HCT116 (cell line): ENCODE results near the gene PFKP. TPM values are rescaled to one million over a fixed set of nuclear protein-coding genes. Genes with fewer than 3 reads are reported as not detected.

ENCODE experiments used
- ATAC-seq: fragments of 200-7000 bp; cut with Tn5 transposase; 2 replicates; pipeline ENCODE4 v1.9.1; 2020; ENCODE audit warnings: mild to moderate bottlenecking, moderate library complexity
- BruUV-seq: library from RNA; stranded (reverse); fragments of 400-500 nt; replicated peaks from 2 replicates; lab custom pipeline; 2021; lab: Mats Ljungman, UMichigan
- CTCF ChIA-PET: fragments of 300-600 bp; sonication (Branson Sonifier 250); formaldehyde crosslinking; loops from one replicate; lab custom pipeline; 2021; ENCODE audit warnings: antibody characterized with exemption; lab: Charles Lee
- POLR2A ChIA-PET: fragments of 300-600, 350-600 bp; sonication (Branson Sonifier 250); formaldehyde crosslinking; loops from one replicate; lab custom pipeline; 2021; ENCODE audit warnings: antibody characterized with exemption; lab: Charles Lee
- RAD21 ChIA-PET, 2 experiments: fragments of 300-600 bp; sonication (Branson Sonifier 250); formaldehyde crosslinking; loops; one replicate each; lab custom pipeline; 2023; ENCODE audit warnings: low total read pairs in 2 of 2; ENCODE audit not compliant: uncharacterized antibody in 2 of 2, unreplicated experiment in 2 of 2, low non-redundant PET in 1 of 2; lab: Charles Lee
- DNase-seq: peaks from one replicate; pipeline ENCODE4 v3.0.0-alpha.2; 2010; ENCODE audit warnings: low read depth, low spot score
- H2AFZ ChIP-seq: fragments of 200-600 bp; shearing (Covaris generic), sonication (generic); 2 replicates; pipeline ENCODE4 v1.6.1; 2017; ENCODE audit warnings: low read depth, mixed run types, mixed read lengths, antibody characterized with exemption, low read length; ENCODE audit not compliant: poor library complexity, severe bottlenecking
- H3K27ac ChIP-seq: 2 replicates; pipeline ENCODE4 v1.5.1; 2012; ENCODE audit warnings: low read depth, low read length
- H3K27me3 ChIP-seq: fragments of 200-600 bp; sonication (generic); 2 replicates; pipeline ENCODE4 v1.6.1; 2016; ENCODE audit warnings: mixed run types, low read length, mixed read lengths; ENCODE audit not compliant: insufficient read depth
- H3K36me3 ChIP-seq, 2 experiments: fragments of 200-500 bp in 1 of 2; fragments of 200-600 bp in 1 of 2; sonication (Bioruptor generic) in 1 of 2; sonication (generic) in 1 of 2; 2 replicates each; pipeline versions ENCODE4 v1.5.1 to v1.6.1; 2014 to 2016; ENCODE audit warnings: low read length in 2 of 2, inconsistent platforms in 1 of 2, mixed read lengths in 1 of 2, mixed run types in 1 of 2; ENCODE audit not compliant: insufficient read depth in 2 of 2, control insufficient read depth in 1 of 2
- H3K4me1 ChIP-seq, 2 experiments: fragments of 200-600 bp in 1 of 2; sonication (generic) in 1 of 2; 2 replicates each; pipeline versions ENCODE4 v1.5.1 to v1.6.1; 2012 to 2017; ENCODE audit warnings: low read length in 2 of 2, inconsistent platforms in 1 of 2, mild to moderate bottlenecking in 1 of 2, mixed read lengths in 1 of 2, mixed run types in 1 of 2, moderate library complexity in 1 of 2; ENCODE audit not compliant: insufficient read depth in 2 of 2, control insufficient read depth in 1 of 2
- H3K4me2 ChIP-seq: fragments of 200-600 bp; sonication (generic); 2 replicates; pipeline ENCODE4 v1.6.1; 2017; ENCODE audit warnings: mixed run types, low read length, mixed read lengths
- H3K4me3 ChIP-seq, 2 experiments: fragments of 200-600 bp in 1 of 2; sonication (generic) in 1 of 2; replicated peaks in 1 of 2; 2 replicates each; pipeline ENCODE4 v1.5.1; 2011 to 2016; ENCODE audit warnings: low read length in 2 of 2, control low read depth in 1 of 2, low read depth in 1 of 2, mild to moderate bottlenecking in 1 of 2, mixed read lengths in 1 of 2, mixed run types in 1 of 2
- H3K79me2 ChIP-seq: fragments of 200-600 bp; sonication (generic); 2 replicates; pipeline ENCODE4 v1.6.1; 2017; ENCODE audit warnings: mild to moderate bottlenecking, mixed run types, low read length, moderate library complexity, mixed read lengths; ENCODE audit not compliant: insufficient read depth
- H3K9ac ChIP-seq: fragments of 200-600 bp; sonication (generic); 2 replicates; pipeline ENCODE4 v1.6.1; 2016; ENCODE audit warnings: low read length, mixed read lengths
- H3K9me2 ChIP-seq: fragments of 200-600 bp; sonication (generic), shearing (Covaris generic); 2 replicates; pipeline ENCODE4 v1.6.1; 2017; ENCODE audit warnings: mixed run types, mild to moderate bottlenecking, moderate library complexity; ENCODE audit not compliant: insufficient read depth
- H3K9me3 ChIP-seq, 2 experiments: fragments of 200-500 bp in 1 of 2; fragments of 200-600 bp in 1 of 2; sonication (Bioruptor generic) in 1 of 2; sonication (generic) in 1 of 2; 2 replicates each; pipeline ENCODE4 v1.6.1; 2014 to 2017; ENCODE audit warnings: low read length in 2 of 2, mixed read lengths in 2 of 2, inconsistent platforms in 1 of 2, low read depth in 1 of 2, mild to moderate bottlenecking in 1 of 2, mixed run types in 1 of 2, moderate library complexity in 1 of 2; ENCODE audit not compliant: control insufficient read depth in 1 of 2, insufficient read depth in 1 of 2
- H4K20me1 ChIP-seq: fragments of 200-600 bp; sonication (generic), shearing (Covaris generic); 2 replicates; pipeline ENCODE4 v1.6.1; 2017; ENCODE audit warnings: mixed run types, mild to moderate bottlenecking, moderate library complexity; ENCODE audit not compliant: insufficient read depth
- ATF3 ChIP-seq: IDR thresholded peaks from 2 replicates; pipeline ENCODE4 v1.6.1; 2012
- CTCF ChIP-seq, 3 experiments: fragments of 200-600 bp in 1 of 3; sonication (generic) in 1 of 3; IDR thresholded peaks in 2 of 3; conservative IDR thresholded peaks in 1 of 3; 2 replicates each; pipeline ENCODE4 v1.5.1; 2012 to 2017; ENCODE audit warnings: low read depth in 2 of 3, low read length in 2 of 3, antibody characterized with exemption in 1 of 3, borderline replicate concordance in 1 of 3, control low read depth in 1 of 3, mild to moderate bottlenecking in 1 of 3, mixed read lengths in 1 of 3, mixed run types in 1 of 3, moderate library complexity in 1 of 3; ENCODE audit not compliant: insufficient read depth in 1 of 3
- EGR1 ChIP-seq: IDR thresholded peaks from 2 replicates; pipeline ENCODE4 v1.6.1; 2012; ENCODE audit warnings: low read depth
- ELF1 ChIP-seq: IDR thresholded peaks from 2 replicates; pipeline ENCODE4 v1.6.1; 2012; ENCODE audit warnings: low read depth, borderline replicate concordance
- EZH2 ChIP-seq: fragments of 200-600 bp; sonication (generic); IDR thresholded peaks from 2 replicates; pipeline ENCODE4 v1.6.1; 2017; ENCODE audit warnings: antibody characterized with exemption, mixed run types
- JUND ChIP-seq: IDR thresholded peaks from 2 replicates; pipeline ENCODE4 v1.6.1; 2012
- POLR2A ChIP-seq: IDR thresholded peaks from 2 replicates; pipeline ENCODE4 v1.7.0; 2011; ENCODE audit warnings: borderline replicate concordance; ENCODE audit not compliant: insufficient read depth, insufficient read length; ENCODE audit errors: extremely low read depth
- RAD21 ChIP-seq: IDR thresholded peaks from 2 replicates; pipeline ENCODE4 v1.6.1; 2012; ENCODE audit warnings: low read depth, mild to moderate bottlenecking
- REST ChIP-seq: IDR thresholded peaks from 2 replicates; pipeline ENCODE4 v1.6.1; 2012; ENCODE audit warnings: low read depth
- SIN3A ChIP-seq: IDR thresholded peaks from 2 replicates; pipeline ENCODE4 v1.6.1; 2012; ENCODE audit warnings: low read depth
- SRF ChIP-seq: IDR thresholded peaks from 2 replicates; pipeline ENCODE4 v1.6.1; 2012; ENCODE audit warnings: low read depth
- ZNF274 ChIP-seq: fragments of 200-500 bp; sonication (Bioruptor generic); IDR thresholded peaks from 2 replicates; pipeline ENCODE4 v1.6.1; 2014; ENCODE audit warnings: mild to moderate bottlenecking, low read depth, low read length, inconsistent platforms
- intact Hi-C: fragments of 100-400 bp; cut with micrococcal nuclease; formaldehyde crosslinking; loops from 2 replicates; pipeline ENCODE4 v1.10.0; 2022
- total RNA-seq: library from RNA; stranded (reverse); gene quantifications from one replicate; pipeline ENCODE4 v1.2.1, GENCODE V29; 2021; ENCODE audit not compliant: unreplicated experiment

The PFKP gene
- total RNA-seq, 1 experiment from 2014 or later: 237 TPM

GRCh38 chr10:3129581-3130340, 62.4 kb downstream of the PFKP start (continued):
- TF ChIP-seq REST: no peak
- TF ChIP-seq POLR2A: no peak
- no peak for TF ChIP-seq SRF
- TF ChIP-seq ELF1: no peak
- TF ChIP-seq JUND: no peak

GRCh38 chr10:3131098-3131497, 63.8 kb downstream of the PFKP start:
- RAD21 ChIA-PET: no interaction called here
- Histone ChIP-seq H3K9me3 (no peaks in the 10 kb centered on the region), H3K9ac (no peak overlapping the region), H3K27ac (no peak overlapping the region), H3K4me2 (no peak overlapping the region), H4K20me1 (no peaks in the 10 kb centered on the region), H3K36me3 (peaks cover 40 to 44% of the 10 kb centered on the region in 2 experiments), H3K9me2 (no peaks in the 10 kb centered on the region), H3K27me3 (no peaks in the 10 kb centered on the region), H3K79me2 (no peaks in the 10 kb centered on the region), H3K4me1 (no peaks in the 10 kb centered on the region), H2AFZ (no peak overlapping the region), H3K4me3 (no peak overlapping the region)
- intact Hi-C loops: no loop called here
- TF ChIP-seq CTCF (IDR thresholded peaks at IDR 0.05 in 2 of 3, conservative IDR thresholded peaks at IDR 0.05 in 1 of 3; ENCODE audit: borderline replicate concordance in 1 of 3, insufficient read depth in 1 of 3, low read depth in 2 of 3, low read length in 2 of 3) (no peak), SIN3A (no peak), SRF (no peak), EGR1 (no peak), EZH2 (no peak), ATF3 (no peak), RAD21 (no peak), ZNF274 (no peak)
- CTCF ChIA-PET: no interaction called here
- ATAC-seq (no peak), DNase-seq (no peak)
- no TSS peak for BruUV-seq
- POLR2A ChIA-PET: no interaction called here
